ENCODE measurements around the gene GUCY2F. TPM values are rescaled to one million over a fixed set of nuclear protein-coding genes. Genes with fewer than 3 reads are reported as not detected.

GUCY2F gene
- total RNA-seq, 5 donors from 2014 or later (not counting 1 experiment from before 2014, with no cell fraction given), result not detected

GRCh38 chrX:109398833-109399232 lies 83.1 kb downstream of the GUCY2F start:
- no CpG with 5 or more reads among the region's 2 CpGs for WGBS (ENCODE audit: insufficient coverage)
- Histone ChIP-seq H3K27me3 (replicated peaks in 1 of 2; ENCODE audit: control insufficient read depth in 2 of 2, extremely low read depth in 1 of 2, insufficient read depth in 2 of 2, low read length in 1 of 2) (no peaks in the 10 kb centered on the region), H3K36me3 (ENCODE audit: control insufficient read depth in 2 of 2, extremely low read depth in 1 of 2, insufficient read depth in 1 of 2, low read length in 1 of 2) (no peaks in the 10 kb centered on the region), H3K9me3 (no peaks in the 10 kb centered on the region), H3K27ac (ENCODE audit: low read length) (no peak overlapping the region), H3K4me1 (ENCODE audit: control insufficient read depth in 1 of 2, extremely low read depth in 1 of 2, insufficient read depth in 2 of 2, low read length in 2 of 2) (no peaks in the 10 kb centered on the region), H3K4me3 (ENCODE audit: control insufficient read depth in 1 of 2, extremely low read depth in 1 of 2, low read length in 1 of 2) (no peak overlapping the region)
- Mint-ChIP-seq H3K27ac (no peak overlapping the region), H3K27me3 (peaks cover 3 to 45% of the 10 kb centered on the region in 2 donors), H3K4me1 (no peaks in the 10 kb centered on the region), H3K4me3 (no peak overlapping the region), H3K9me3 (no peaks in the 10 kb centered on the region), H3K36me3 (no peaks in the 10 kb centered on the region)
- DNase-seq (no peak), ATAC-seq (replicated peaks in 1 of 4) (no peak)
- CTCF ChIA-PET, result no interaction called here
- POLR2A ChIA-PET, result no interaction called here

- no peaks in the 10 kb centered on the region for H3K36me3 Mint-ChIP-seq
- no peaks in the 10 kb centered on the region for H3K36me3 ChIP-seq (ENCODE audit: control insufficient read depth in 2 of 2, extremely low read depth in 1 of 2, insufficient read depth in 1 of 2, low read length in 1 of 2)
- H3K9me3 ChIP-seq, result no peaks in the 10 kb centered on the region
- H3K4me3 Mint-ChIP-seq, result no peak overlapping the region
- peaks cover 3 to 51% of the 10 kb centered on the region in 2 donors for H3K27me3 Mint-ChIP-seq
- H3K27ac ChIP-seq (ENCODE audit: low read length), result no peak overlapping the region
- no peaks in the 10 kb centered on the region for H3K4me1 ChIP-seq (ENCODE audit: control insufficient read depth in 1 of 2, extremely low read depth in 1 of 2, insufficient read depth in 2 of 2, low read length in 2 of 2)
- CTCF ChIA-PET, result no interaction called here
- no peak overlapping the region for H3K4me3 ChIP-seq (ENCODE audit: control insufficient read depth in 1 of 2, extremely low read depth in 1 of 2, low read length in 1 of 2)
- H3K27ac Mint-ChIP-seq, result no peak overlapping the region
- 57% methylated on average over 1 of the region's 1 CpG for WGBS (ENCODE audit: insufficient coverage)
- DNase-seq, result no peak
- H3K27me3 ChIP-seq (replicated peaks in 1 of 2; ENCODE audit: control insufficient read depth in 2 of 2, extremely low read depth in 1 of 2, insufficient read depth in 2 of 2, low read length in 1 of 2), result no peaks in the 10 kb centered on the region
- H3K4me1 Mint-ChIP-seq, result no peaks in the 10 kb centered on the region
- POLR2A ChIA-PET, result interaction anchor here in 1 of 2 donors (0.6 kb wide), 1 partner anchor 75 kb away, joined by 4 read pairs; no protein-coding TSS in a partner anchor
- ATAC-seq (replicated peaks in 1 of 4), result no peak
- no peaks in the 10 kb centered on the region for H3K9me3 Mint-ChIP-seq
These were observed 83.8 kb downstream of the GUCY2F start for GRCh38 chrX:109398061-109398460.

GRCh38 chrX:109393859-109394258 lies 88.0 kb downstream of the GUCY2F start:
- no peak overlapping the region for H3K4me3 Mint-ChIP-seq
- no CpG with 5 or more reads among the region's 1 CpG for WGBS (ENCODE audit: insufficient coverage)
- peaks cover 3 to 42% of the 10 kb centered on the region in 2 donors for H3K27me3 Mint-ChIP-seq
- ChIA-PET POLR2A (no interaction called here), CTCF (no interaction called here)
- ATAC-seq (replicated peaks in 1 of 4) (no peak), DNase-seq (no peak)
- Histone ChIP-seq H3K9me3 (no peaks in the 10 kb centered on the region), H3K27me3 (replicated peaks in 1 of 2; ENCODE audit: control insufficient read depth in 2 of 2, extremely low read depth in 1 of 2, insufficient read depth in 2 of 2, low read length in 1 of 2) (no peaks in the 10 kb centered on the region), H3K36me3 (ENCODE audit: control insufficient read depth in 2 of 2, extremely low read depth in 1 of 2, insufficient read depth in 1 of 2, low read length in 1 of 2) (no peaks in the 10 kb centered on the region), H3K4me1 (ENCODE audit: control insufficient read depth in 1 of 2, extremely low read depth in 1 of 2, insufficient read depth in 2 of 2, low read length in 2 of 2) (no peaks in the 10 kb centered on the region), H3K4me3 (ENCODE audit: control insufficient read depth in 1 of 2, extremely low read depth in 1 of 2, low read length in 1 of 2) (no peak overlapping the region), H3K27ac (ENCODE audit: low read length) (no peak overlapping the region)
- H3K36me3 Mint-ChIP-seq, result no peaks in the 10 kb centered on the region
- H3K27ac Mint-ChIP-seq, result no peak overlapping the region
- H3K9me3 Mint-ChIP-seq, result no peaks in the 10 kb centered on the region
- H3K4me1 Mint-ChIP-seq, result no peaks in the 10 kb centered on the region

- ChIA-PET CTCF (no interaction called here), POLR2A (no interaction called here)
- Histone ChIP-seq H3K4me1 (ENCODE audit: control insufficient read depth in 1 of 2, extremely low read depth in 1 of 2, insufficient read depth in 2 of 2, low read length in 2 of 2) (no peaks in the 10 kb centered on the region), H3K27ac (ENCODE audit: low read length) (no peak overlapping the region), H3K36me3 (ENCODE audit: control insufficient read depth in 2 of 2, extremely low read depth in 1 of 2, insufficient read depth in 1 of 2, low read length in 1 of 2) (no peaks in the 10 kb centered on the region), H3K27me3 (replicated peaks in 1 of 2; ENCODE audit: control insufficient read depth in 2 of 2, extremely low read depth in 1 of 2, insufficient read depth in 2 of 2, low read length in 1 of 2) (no peaks in the 10 kb centered on the region), H3K9me3 (no peaks in the 10 kb centered on the region), H3K4me3 (ENCODE audit: control insufficient read depth in 1 of 2, extremely low read depth in 1 of 2, low read length in 1 of 2) (no peak overlapping the region)
- ATAC-seq (replicated peaks in 1 of 4) (no peak), DNase-seq (no peak)
- Mint-ChIP-seq H3K4me3 (no peak overlapping the region), H3K4me1 (no peaks in the 10 kb centered on the region), H3K27ac (no peak overlapping the region), H3K9me3 (no peaks in the 10 kb centered on the region), H3K36me3 (no peaks in the 10 kb centered on the region), H3K27me3 (peaks cover 3 to 41% of the 10 kb centered on the region in 2 donors)
- no CpG with 5 or more reads among the region's 5 CpGs for WGBS (ENCODE audit: insufficient coverage)
These were observed 89.0 kb downstream of the GUCY2F start for GRCh38 chrX:109392895-109393294.

- Mint-ChIP-seq H3K27me3 (peaks cover under 1 to 23% of the 10 kb centered on the region in 2 donors), H3K9me3 (no peaks in the 10 kb centered on the region), H3K4me1 (no peaks in the 10 kb centered on the region), H3K27ac (no peak overlapping the region), H3K4me3 (no peak overlapping the region), H3K36me3 (no peaks in the 10 kb centered on the region)
- no peak for ATAC-seq (replicated peaks in 1 of 4)
- Histone ChIP-seq H3K4me1 (ENCODE audit: control insufficient read depth in 1 of 2, extremely low read depth in 1 of 2, insufficient read depth in 2 of 2, low read length in 2 of 2) (no peaks in the 10 kb centered on the region), H3K27ac (ENCODE audit: low read length) (no peak overlapping the region), H3K27me3 (replicated peaks in 1 of 2; ENCODE audit: control insufficient read depth in 2 of 2, extremely low read depth in 1 of 2, insufficient read depth in 2 of 2, low read length in 1 of 2) (no peaks in the 10 kb centered on the region), H3K36me3 (ENCODE audit: control insufficient read depth in 2 of 2, extremely low read depth in 1 of 2, insufficient read depth in 1 of 2, low read length in 1 of 2) (no peaks in the 10 kb centered on the region), H3K4me3 (ENCODE audit: control insufficient read depth in 1 of 2, extremely low read depth in 1 of 2, low read length in 1 of 2) (no peak overlapping the region), H3K9me3 (no peaks in the 10 kb centered on the region)
- ChIA-PET POLR2A (no interaction called here), CTCF (interaction anchor here in 1 of 2 donors (0.6 kb wide), 1 partner anchor 8 kb away, joined by 3 read pairs; no protein-coding TSS in a partner anchor)
- WGBS (ENCODE audit: insufficient coverage), result 73% methylated on average over 2 of the region's 2 CpGs
- no peak for DNase-seq
These were observed 91.3 kb downstream of the GUCY2F start for GRCh38 chrX:109390556-109390955.

GRCh38 chrX:109389917-109390316 lies 92.0 kb downstream of the GUCY2F start:
- CTCF ChIA-PET, result no interaction called here
- ATAC-seq (replicated peaks in 1 of 4), result no peak
- H3K4me3 Mint-ChIP-seq, result no peak overlapping the region

GRCh38 chrX:109384699-109385098 lies 97.2 kb downstream of the GUCY2F start:
- H3K4me1 Mint-ChIP-seq, result no peaks in the 10 kb centered on the region
- no CpG with 5 or more reads among the region's 3 CpGs for WGBS (ENCODE audit: insufficient coverage)
- POLR2A ChIA-PET, result no interaction called here
- no peak overlapping the region for H3K4me3 ChIP-seq (ENCODE audit: control insufficient read depth in 1 of 2, extremely low read depth in 1 of 2, low read length in 1 of 2)
- ATAC-seq (replicated peaks in 1 of 4), result no peak
- H3K9me3 ChIP-seq, result no peaks in the 10 kb centered on the region
- H3K27me3 ChIP-seq (replicated peaks in 1 of 2; ENCODE audit: control insufficient read depth in 2 of 2, extremely low read depth in 1 of 2, insufficient read depth in 2 of 2, low read length in 1 of 2), result no peaks in the 10 kb centered on the region
- CTCF ChIA-PET, result no interaction called here
- no peak for DNase-seq
- no peak overlapping the region for H3K27ac ChIP-seq (ENCODE audit: low read length)
- H3K27me3 Mint-ChIP-seq, result peaks cover 0 to 3% of the 10 kb centered on the region in 2 donors
- no peaks in the 10 kb centered on the region for H3K4me1 ChIP-seq (ENCODE audit: control insufficient read depth in 1 of 2, extremely low read depth in 1 of 2, insufficient read depth in 2 of 2, low read length in 2 of 2)
- no peak overlapping the region for H3K4me3 Mint-ChIP-seq
- H3K36me3 ChIP-seq (ENCODE audit: control insufficient read depth in 2 of 2, extremely low read depth in 1 of 2, insufficient read depth in 1 of 2, low read length in 1 of 2), result no peaks in the 10 kb centered on the region
- H3K36me3 Mint-ChIP-seq, result no peaks in the 10 kb centered on the region
- H3K27ac Mint-ChIP-seq, result no peak overlapping the region
- H3K9me3 Mint-ChIP-seq, result no peaks in the 10 kb centered on the region

More at GRCh38 chrX:109389917-109390316, 92.0 kb downstream of the GUCY2F start:
- H3K36me3 Mint-ChIP-seq, result no peaks in the 10 kb centered on the region
- Histone ChIP-seq H3K4me1 (ENCODE audit: control insufficient read depth in 1 of 2, extremely low read depth in 1 of 2, insufficient read depth in 2 of 2, low read length in 2 of 2) (no peaks in the 10 kb centered on the region), H3K9me3 (no peaks in the 10 kb centered on the region), H3K27me3 (replicated peaks in 1 of 2; ENCODE audit: control insufficient read depth in 2 of 2, extremely low read depth in 1 of 2, insufficient read depth in 2 of 2, low read length in 1 of 2) (no peaks in the 10 kb centered on the region), H3K4me3 (ENCODE audit: control insufficient read depth in 1 of 2, extremely low read depth in 1 of 2, low read length in 1 of 2) (no peak overlapping the region), H3K27ac (ENCODE audit: low read length) (no peak overlapping the region), H3K36me3 (ENCODE audit: control insufficient read depth in 2 of 2, extremely low read depth in 1 of 2, insufficient read depth in 1 of 2, low read length in 1 of 2) (no peaks in the 10 kb centered on the region)
- H3K4me1 Mint-ChIP-seq, result no peaks in the 10 kb centered on the region
- WGBS (ENCODE audit: insufficient coverage), result no CpG with 5 or more reads among the region's 1 CpG
- peaks cover 0 to 22% of the 10 kb centered on the region in 2 donors for H3K27me3 Mint-ChIP-seq
- POLR2A ChIA-PET, result no interaction called here
- DNase-seq, result no peak
- no peak overlapping the region for H3K27ac Mint-ChIP-seq
- no peaks in the 10 kb centered on the region for H3K9me3 Mint-ChIP-seq

Data from T-cell (primary cell).